Muscle layer of duodenum (tissue), 2 donors: ENCODE data around the gene AMT.
"Not testable (repeated sequence)": the region's sequence is repeated elsewhere in the genome, so short reads cannot be mapped to it uniquely, and the experiment has no call there.

Experiments
- H3K27ac ChIP-seq: one replicate; pipeline ENCODE4 v1.7.0; 2013; ENCODE audit warnings: mild to moderate bottlenecking, low read length
- H3K27me3 ChIP-seq: one replicate; pipeline ENCODE4 v1.7.0; 2013; ENCODE audit warnings: low read depth, mild to moderate bottlenecking, control low read depth, low read length
- H3K36me3 ChIP-seq, 2 donors: one replicate each; pipeline ENCODE4 v1.7.0; 2013; ENCODE audit warnings: low read length in 2 of 2, control low read depth in 1 of 2, mild to moderate bottlenecking in 1 of 2; ENCODE audit not compliant: insufficient read depth in 2 of 2, control insufficient read depth in 1 of 2
- H3K4me1 ChIP-seq, 2 donors: one replicate each; pipeline ENCODE4 v1.7.0; 2013; ENCODE audit warnings: low read length in 2 of 2, mild to moderate bottlenecking in 2 of 2, control low read depth in 1 of 2, moderate library complexity in 1 of 2; ENCODE audit not compliant: insufficient read depth in 2 of 2, control insufficient read depth in 1 of 2
- H3K4me3 ChIP-seq, 2 donors: one replicate each; pipeline ENCODE4 v1.7.0; 2013; ENCODE audit warnings: low read length in 2 of 2, low read depth in 1 of 2, mild to moderate bottlenecking in 1 of 2
- H3K9me3 ChIP-seq, 2 donors: one replicate each; pipeline ENCODE4 v1.7.0; 2013; ENCODE audit warnings: low read length in 2 of 2, control low read depth in 1 of 2, mild to moderate bottlenecking in 1 of 2; ENCODE audit not compliant: control insufficient read depth in 1 of 2
- donor health status: healthy.

AMT gene

DNA sequence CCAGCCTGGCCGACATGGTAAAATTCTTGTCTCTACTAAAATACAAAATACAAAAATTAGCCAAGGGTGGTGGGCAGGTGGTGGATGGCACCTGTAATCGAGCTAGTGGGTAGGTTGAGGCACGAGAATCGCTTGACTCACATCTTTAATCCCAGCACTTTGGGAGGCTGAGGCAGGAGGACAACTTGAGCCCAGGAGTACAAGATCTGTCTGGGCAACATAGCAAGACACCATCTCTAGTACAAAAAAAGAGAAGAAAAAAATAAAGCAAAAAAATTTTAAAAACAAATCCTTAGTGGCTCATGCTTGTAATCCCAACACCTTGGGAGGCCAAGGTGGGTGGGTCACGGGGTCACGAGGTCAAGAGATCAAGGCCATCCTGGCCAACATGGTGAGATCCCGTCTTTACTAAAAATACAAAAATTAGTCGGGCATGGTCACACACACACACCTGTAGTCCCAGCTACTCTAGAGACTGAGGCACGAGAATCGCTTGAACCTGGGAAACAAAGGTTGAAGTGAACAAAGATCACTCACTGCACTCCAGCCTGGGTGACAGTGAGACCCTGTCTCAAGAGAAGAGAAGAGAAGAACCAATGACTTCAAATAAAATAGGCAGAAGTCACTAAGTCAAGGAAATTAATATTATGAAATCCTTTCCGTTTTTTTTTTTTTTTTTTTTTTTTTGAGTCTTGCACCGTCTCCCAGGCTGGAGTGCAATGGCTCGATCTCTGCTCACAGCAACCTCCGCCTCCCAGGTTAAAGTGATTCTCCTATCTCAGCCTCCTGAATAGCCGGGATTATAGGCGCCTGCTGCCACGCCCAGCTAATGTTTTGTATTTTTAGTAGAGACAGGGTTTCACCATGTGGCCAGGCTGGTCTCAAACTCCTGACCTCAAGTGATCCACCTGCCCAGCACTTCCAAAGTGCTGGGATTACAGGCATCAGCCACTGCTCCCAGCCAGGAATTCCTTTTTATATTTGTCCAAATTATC is 15.4 kb downstream of the AMT start:
- Histone ChIP-seq H3K27ac (no peak overlapping the region), H3K27me3 (no peaks in the 10 kb centered on the region), H3K4me1 (peaks cover 14 to 60% of the 10 kb centered on the region in 2 donors), H3K4me3 (no peak overlapping the region), H3K9me3 (no peaks in the 10 kb centered on the region), H3K36me3 (no peaks in the 10 kb centered on the region)

DNA sequence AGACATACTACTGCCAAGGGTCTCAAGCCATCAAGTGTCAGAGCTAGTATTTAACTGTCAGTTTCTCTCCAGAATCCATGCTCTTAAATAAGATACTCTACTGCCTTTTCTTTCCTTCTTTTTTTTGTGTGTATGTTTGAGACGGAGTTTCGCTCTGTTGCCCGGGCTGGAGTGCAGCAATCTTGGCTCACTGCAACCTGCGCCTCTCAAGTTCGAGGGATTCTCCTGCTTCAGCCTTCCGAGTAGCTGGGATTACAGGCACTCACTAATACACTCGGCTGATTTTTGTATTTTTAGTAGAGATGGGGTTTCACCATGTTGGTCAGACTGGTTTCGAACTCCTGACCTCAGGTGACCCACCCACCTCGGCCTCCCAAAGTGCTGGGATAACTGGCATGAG is 16.7 kb downstream of the AMT start:
- Histone ChIP-seq H3K4me1 (peaks cover 13 to 67% of the 10 kb centered on the region in 2 donors), H3K4me3 (peak overlapping the region in 1 of 2 donors; percentile 28)
- H3K36me3 ChIP-seq, H3K27ac ChIP-seq, H3K9me3 ChIP-seq, H3K27me3 ChIP-seq: not testable (repeated sequence)

DNA sequence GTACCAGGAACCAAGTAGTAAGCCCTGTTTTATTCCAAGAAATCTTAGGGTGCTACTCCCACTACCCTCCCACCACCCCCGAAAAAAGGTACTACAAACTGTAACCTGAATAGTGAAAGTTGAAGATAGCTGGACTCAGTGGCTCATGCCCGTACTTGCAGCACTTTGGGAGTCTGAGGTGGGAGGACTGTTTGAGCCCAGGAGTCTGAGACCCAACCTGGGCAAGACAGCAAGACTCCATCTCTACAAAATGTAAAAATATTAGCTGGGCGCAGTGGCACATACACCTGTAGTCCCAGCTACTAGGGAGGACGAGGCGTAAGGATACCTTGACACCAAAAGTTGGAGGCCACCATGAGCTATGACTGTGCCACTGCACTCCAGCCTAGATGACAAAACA is 18.4 kb downstream of the AMT start:
- H3K36me3 ChIP-seq: peaks cover 0 to 4% of the 10 kb centered on the region in 2 donors
- H3K27me3 ChIP-seq: no peaks in the 10 kb centered on the region
- H3K27ac ChIP-seq: no peak overlapping the region
- H3K4me3 ChIP-seq: no peak overlapping the region
- H3K4me1 ChIP-seq: peaks cover 0 to 61% of the 10 kb centered on the region in 2 donors
- no peaks in the 10 kb centered on the region for H3K9me3 ChIP-seq

DNA sequence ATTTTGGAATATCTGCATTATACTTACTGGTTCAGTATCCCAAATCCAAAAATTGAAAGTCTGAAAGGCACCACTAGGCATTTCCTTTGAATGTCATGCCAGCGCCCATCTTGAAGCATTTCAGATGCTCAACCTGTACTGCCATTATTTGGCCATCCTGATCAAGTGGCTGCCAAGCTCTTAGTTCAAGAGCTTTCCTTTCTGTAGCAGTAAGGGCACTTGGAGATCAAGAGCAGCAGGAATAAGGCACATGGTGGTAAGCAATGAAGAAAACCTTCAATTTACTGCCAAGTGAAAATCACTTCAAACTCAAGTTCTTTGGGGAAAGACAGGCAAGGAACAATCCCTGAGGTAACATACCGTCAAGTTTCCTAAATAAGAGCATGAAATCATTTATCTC is 20.5 kb downstream of the AMT start:
- H3K4me3 ChIP-seq: no peak overlapping the region
- peaks cover 0 to 52% of the 10 kb centered on the region in 2 donors for H3K4me1 ChIP-seq
- H3K27me3 ChIP-seq: no peaks in the 10 kb centered on the region
- peaks cover 0 to 4% of the 10 kb centered on the region in 2 donors for H3K36me3 ChIP-seq
- no peak overlapping the region for H3K27ac ChIP-seq
- H3K9me3 ChIP-seq: no peaks in the 10 kb centered on the region

DNA sequence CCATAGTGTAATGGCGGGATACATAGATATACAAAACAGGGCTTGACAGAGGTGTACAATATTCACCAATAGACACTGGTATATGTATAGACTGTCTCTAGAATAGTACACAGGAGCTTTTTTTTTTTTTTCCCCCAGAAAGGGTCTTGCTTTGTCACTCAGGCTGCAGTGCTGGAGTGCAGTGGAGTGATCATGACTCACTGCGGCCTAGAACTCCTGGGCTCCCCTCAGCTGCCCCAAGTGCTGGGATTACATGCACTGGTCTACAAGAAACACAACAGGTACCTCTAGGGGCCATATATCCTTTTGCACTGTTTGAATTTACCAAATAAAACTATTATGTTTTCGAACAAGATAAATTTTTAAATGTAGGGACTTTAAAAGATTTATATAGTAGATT is 22.8 kb downstream of the AMT start:
- H3K27ac ChIP-seq: no peak overlapping the region
- no peak overlapping the region for H3K4me3 ChIP-seq
- no peaks in the 10 kb centered on the region for H3K27me3 ChIP-seq
- peaks cover 0 to 38% of the 10 kb centered on the region in 2 donors for H3K4me1 ChIP-seq
- H3K9me3 ChIP-seq: no peaks in the 10 kb centered on the region
- H3K36me3 ChIP-seq: peaks cover 0 to 4% of the 10 kb centered on the region in 2 donors

DNA sequence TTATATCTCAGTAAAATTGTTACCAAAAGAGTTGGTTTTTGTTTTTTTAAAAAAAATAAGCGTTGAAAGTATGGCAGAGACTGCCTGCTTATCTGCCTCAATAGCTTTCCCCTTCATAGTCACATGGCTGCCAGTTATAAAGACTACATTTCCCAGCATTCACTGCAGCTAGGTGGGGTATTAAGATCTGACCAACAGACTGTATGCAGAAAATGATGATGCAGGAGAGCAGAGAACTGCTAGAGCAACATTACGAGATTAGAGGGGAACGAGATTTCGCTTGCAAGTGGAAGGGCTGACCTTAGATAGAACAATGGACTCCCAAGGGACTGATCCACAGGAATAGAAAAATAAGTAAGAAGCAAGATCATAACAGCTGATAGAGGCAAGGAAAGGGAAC is 24.8 kb downstream of the AMT start:
- Histone ChIP-seq H3K27me3 (no peaks in the 10 kb centered on the region), H3K4me1 (peaks cover 0 to 32% of the 10 kb centered on the region in 2 donors), H3K4me3 (no peak overlapping the region), H3K9me3 (no peaks in the 10 kb centered on the region), H3K36me3 (peaks cover 0 to 4% of the 10 kb centered on the region in 2 donors), H3K27ac (no peak overlapping the region)

DNA sequence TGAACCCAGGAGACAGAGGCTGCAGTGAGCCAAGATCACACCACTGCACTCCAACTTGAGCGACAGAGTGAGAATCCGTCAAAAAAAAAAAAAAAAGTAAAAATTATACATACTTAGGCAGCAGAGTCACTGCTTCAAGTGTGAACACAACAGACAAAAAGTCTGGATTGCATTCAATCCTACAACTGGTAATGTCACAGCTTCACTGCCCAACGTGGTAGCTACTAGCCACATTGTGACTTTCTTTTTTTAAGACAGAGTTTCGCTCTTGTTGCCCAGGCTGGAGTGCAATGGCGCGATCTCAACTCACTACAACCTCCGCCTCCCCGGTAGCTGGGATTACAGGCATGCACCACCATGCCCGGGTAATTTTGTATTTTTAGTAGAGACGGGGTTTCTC is 31.0 kb downstream of the AMT start:
- not testable (repeated sequence) for H3K9me3 ChIP-seq, H3K36me3 ChIP-seq, H3K4me3 ChIP-seq, H3K27ac ChIP-seq, H3K4me1 ChIP-seq, H3K27me3 ChIP-seq

DNA sequence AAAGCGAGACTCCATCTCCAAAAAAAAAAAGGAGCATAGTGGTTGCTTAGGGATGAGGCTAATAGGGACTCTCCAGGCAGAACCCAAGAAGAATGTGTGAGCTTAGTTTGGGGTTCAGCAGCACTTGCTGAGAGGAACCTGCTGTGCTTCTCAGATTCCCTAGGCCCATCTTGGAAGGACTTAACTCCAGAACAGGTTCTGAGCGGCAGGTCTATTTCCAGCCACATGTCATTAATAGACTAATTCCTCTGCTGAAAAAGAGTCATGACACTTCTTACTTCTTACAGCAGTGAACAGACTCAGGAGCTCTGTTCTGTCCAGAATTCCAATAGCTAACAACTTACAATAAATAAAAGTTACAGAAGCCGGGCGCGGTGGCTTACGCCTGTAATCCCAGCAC is 33.0 kb downstream of the AMT start:
- H3K4me1 ChIP-seq: peaks cover 5 to 22% of the 10 kb centered on the region in 2 donors

DNA sequence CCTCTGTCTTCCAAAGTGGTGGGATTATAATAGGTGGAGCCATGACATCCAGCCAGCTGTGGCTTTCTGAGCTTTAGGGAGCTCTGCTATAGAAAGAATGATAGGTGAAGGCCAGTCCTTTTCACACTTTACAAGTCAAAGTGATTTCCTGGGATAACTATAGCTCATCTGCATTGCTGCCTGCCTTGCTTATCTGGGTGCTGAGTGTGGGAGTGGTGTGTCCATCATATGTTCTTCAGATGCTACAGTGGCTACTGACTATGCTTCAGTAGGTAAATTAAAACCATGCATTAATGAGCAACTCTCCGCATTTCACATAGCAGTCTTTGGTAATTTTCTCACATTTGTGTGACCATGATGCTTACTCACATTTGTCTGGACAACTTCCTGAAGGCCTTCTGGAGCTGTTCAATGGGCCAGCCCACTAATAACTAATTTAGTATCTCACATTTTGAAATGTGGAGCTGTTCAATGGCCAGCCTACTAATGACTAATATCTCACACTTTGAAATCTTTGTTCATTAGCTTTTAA is 33.9 kb downstream of the AMT start:
- H3K4me1 ChIP-seq: peaks cover 5 to 22% of the 10 kb centered on the region in 2 donors
- no peak overlapping the region for H3K27ac ChIP-seq
- no peaks in the 10 kb centered on the region for H3K36me3 ChIP-seq
- no peak overlapping the region for H3K4me3 ChIP-seq
- H3K9me3 ChIP-seq: no peaks in the 10 kb centered on the region
- H3K27me3 ChIP-seq: no peaks in the 10 kb centered on the region

More for the DNA sequence above, 33.0 kb downstream of the AMT start:
- no peaks in the 10 kb centered on the region for H3K9me3 ChIP-seq
- no peak overlapping the region for H3K4me3 ChIP-seq
- H3K27ac ChIP-seq: no peak overlapping the region
- no peaks in the 10 kb centered on the region for H3K27me3 ChIP-seq
- H3K36me3 ChIP-seq: no peaks in the 10 kb centered on the region

DNA sequence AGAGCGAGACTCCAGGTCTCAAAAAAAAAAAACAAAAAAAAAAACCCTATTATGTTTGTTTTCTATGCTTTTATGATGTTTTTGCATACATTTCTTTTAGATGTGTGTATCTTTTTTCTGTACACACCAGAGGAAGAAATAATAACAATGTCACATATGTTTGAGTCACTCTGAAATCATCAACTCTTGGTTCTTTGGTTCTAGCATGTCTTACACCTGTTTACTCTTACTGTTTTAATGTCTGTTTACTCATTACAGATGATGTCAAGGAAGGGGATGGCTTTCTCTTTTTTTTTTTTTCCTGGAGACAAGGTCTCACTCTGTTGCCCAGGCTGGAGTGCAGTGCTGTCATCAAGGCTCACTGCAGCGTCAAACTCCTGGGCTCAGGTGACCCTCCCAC is 34.6 kb downstream of the AMT start:
- H3K27ac ChIP-seq: no peak overlapping the region
- H3K4me1 ChIP-seq: peaks cover 5 to 18% of the 10 kb centered on the region in 2 donors
- H3K27me3 ChIP-seq: no peaks in the 10 kb centered on the region
- no peak overlapping the region for H3K4me3 ChIP-seq
- H3K36me3 ChIP-seq: no peaks in the 10 kb centered on the region
- H3K9me3 ChIP-seq: no peaks in the 10 kb centered on the region

DNA sequence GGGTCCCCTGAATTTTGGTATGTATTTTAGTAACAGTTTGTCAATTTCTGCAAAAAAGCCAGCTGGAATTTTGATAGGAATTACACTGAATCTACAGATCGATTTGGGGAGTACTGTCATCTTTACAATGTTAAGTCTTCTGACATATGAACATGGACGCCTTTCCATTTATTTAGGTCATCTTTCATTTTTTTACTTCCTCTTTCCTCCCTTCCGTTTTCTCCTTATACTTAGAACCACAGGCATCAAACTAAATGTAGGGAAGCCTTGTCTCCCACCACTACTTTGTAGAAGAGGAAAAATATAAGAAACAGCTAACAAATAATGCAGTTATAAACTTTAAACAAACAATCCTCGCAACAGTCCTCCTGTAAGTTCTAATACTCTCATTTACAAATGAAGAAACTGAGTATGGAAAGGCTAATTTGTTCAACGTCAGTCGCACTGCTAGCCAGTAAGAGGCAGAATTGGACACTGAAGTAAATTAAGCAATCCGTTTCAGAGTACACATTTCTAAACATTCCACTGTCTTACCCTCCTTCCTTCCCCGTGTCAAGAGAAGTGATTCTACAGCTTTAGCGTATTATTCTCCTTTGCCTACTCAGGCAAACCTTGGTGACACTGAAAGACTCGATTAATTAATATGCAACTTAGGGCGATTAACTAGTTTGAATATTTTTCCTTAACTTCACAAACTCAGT is 36.1 kb downstream of the AMT start:
- Histone ChIP-seq H3K4me3 (no peak overlapping the region), H3K9me3 (no peaks in the 10 kb centered on the region), H3K27me3 (no peaks in the 10 kb centered on the region), H3K27ac (no peak overlapping the region), H3K4me1 (peaks cover 5 to 18% of the 10 kb centered on the region in 2 donors), H3K36me3 (no peaks in the 10 kb centered on the region)
